H9 (cell line): ENCODE results near the gene ATN1. TPM values are rescaled to one million over a fixed set of nuclear protein-coding genes. Genes with fewer than 3 reads are reported as not detected.

Source experiments
- DNase-seq: peaks from one replicate; pipeline ENCODE4 v3.0.0-alpha.2; 2017
- H2AFZ ChIP-seq: one replicate; pipeline ENCODE4 v1.6.1; 2013; ENCODE audit warnings: mild to moderate bottlenecking, low read length, control low read depth, moderate library complexity
- H2AK5ac ChIP-seq: 2 replicates; pipeline ENCODE4 v1.6.1; 2013; ENCODE audit warnings: low read length, control low read depth, mixed read lengths; ENCODE audit not compliant: insufficient read length
- H2BK120ac ChIP-seq: one replicate; pipeline ENCODE4 v1.6.1; 2013; ENCODE audit warnings: low read depth, mild to moderate bottlenecking, low read length, control low read depth, inconsistent platforms; ENCODE audit not compliant: poor library complexity, severe bottlenecking
- H2BK12ac ChIP-seq: 2 replicates; pipeline ENCODE4 v1.6.1; 2013; ENCODE audit warnings: low read length, control low read depth, mixed read lengths, low read depth; ENCODE audit not compliant: insufficient read length
- H2BK15ac ChIP-seq: 2 replicates; pipeline ENCODE4 v1.6.1; 2013; ENCODE audit warnings: low read depth, low read length, control low read depth
- H2BK20ac ChIP-seq: one replicate; pipeline ENCODE4 v1.6.1; 2013; ENCODE audit warnings: low read depth, mild to moderate bottlenecking, low read length, control low read depth, inconsistent platforms; ENCODE audit not compliant: poor library complexity, severe bottlenecking
- H2BK5ac ChIP-seq: 2 replicates; pipeline ENCODE4 v1.6.1; 2013; ENCODE audit warnings: low read length, control low read depth, mixed read lengths; ENCODE audit not compliant: insufficient read length
- H3K14ac ChIP-seq: 2 replicates; pipeline ENCODE4 v1.6.1; 2013; ENCODE audit warnings: low read length, control low read depth; ENCODE audit not compliant: insufficient read depth
- H3K18ac ChIP-seq: 2 replicates; pipeline ENCODE4 v1.6.1; 2013; ENCODE audit warnings: low read depth, mild to moderate bottlenecking, mixed read lengths, low read length, control low read depth; ENCODE audit not compliant: insufficient read length
- H3K23ac ChIP-seq: 2 replicates; pipeline ENCODE4 v1.6.1; 2013; ENCODE audit warnings: low read length, control low read depth, mixed read lengths, low read depth; ENCODE audit not compliant: insufficient read length
- H3K23me2 ChIP-seq: 2 replicates; pipeline ENCODE4 v1.6.1; 2013; ENCODE audit warnings: low read depth, mild to moderate bottlenecking, mixed read lengths, low read length, control low read depth; ENCODE audit not compliant: insufficient read length, poor library complexity, severe bottlenecking
- H3K27ac ChIP-seq: 2 replicates; pipeline ENCODE4 v1.5.1; 2013; ENCODE audit warnings: low read length, control low read depth, mixed read lengths, low read depth; ENCODE audit not compliant: insufficient read length
- H3K27me3 ChIP-seq: 2 replicates; pipeline ENCODE4 v1.6.1; 2013; ENCODE audit warnings: low read length, control low read depth, inconsistent platforms; ENCODE audit not compliant: insufficient read depth
- H3K4ac ChIP-seq: 2 replicates; pipeline ENCODE4 v1.6.1; 2013; ENCODE audit warnings: low read depth, mild to moderate bottlenecking, control low read depth, inconsistent platforms, low read length, moderate library complexity
- H3K4me1 ChIP-seq: 2 replicates; pipeline ENCODE4 v1.6.1; 2013; ENCODE audit warnings: low read length, control low read depth, inconsistent platforms; ENCODE audit not compliant: insufficient read depth
- H3K4me2 ChIP-seq: 2 replicates; pipeline ENCODE4 v1.6.1; 2013; ENCODE audit warnings: low read length, control low read depth, mixed read lengths; ENCODE audit not compliant: insufficient read length, insufficient read depth
- H3K56ac ChIP-seq: 2 replicates; pipeline ENCODE4 v1.6.1; 2013; ENCODE audit warnings: low read depth, mild to moderate bottlenecking, mixed read lengths, low read length, control low read depth; ENCODE audit not compliant: insufficient read length
- H3K79me1 ChIP-seq: 2 replicates; pipeline ENCODE4 v1.6.1; 2013; ENCODE audit warnings: low read depth, mild to moderate bottlenecking, moderate library complexity, low read length, control low read depth, inconsistent platforms; ENCODE audit not compliant: insufficient read depth, poor library complexity, severe bottlenecking
- H3K79me2 ChIP-seq: 2 replicates; pipeline ENCODE4 v1.6.1; 2013; ENCODE audit warnings: low read length, control low read depth, inconsistent platforms; ENCODE audit not compliant: insufficient read depth
- H3K9ac ChIP-seq: 2 replicates; pipeline ENCODE4 v1.6.1; 2013; ENCODE audit warnings: low read length, control low read depth, mixed read lengths; ENCODE audit not compliant: insufficient read length; ENCODE audit errors: extremely low read depth
- H3K9me3 ChIP-seq: one replicate; pipeline ENCODE4 v1.6.1; 2013; ENCODE audit warnings: low read depth, low read length, inconsistent platforms; ENCODE audit not compliant: control insufficient read depth
- H3T11ph ChIP-seq: one replicate; pipeline ENCODE4 v1.6.1; 2013; ENCODE audit warnings: mild to moderate bottlenecking, low read length, control low read depth, inconsistent platforms
- H4K20me1 ChIP-seq: one replicate; pipeline ENCODE4 v1.6.1; 2013; ENCODE audit not compliant: control insufficient read depth, insufficient read length, insufficient read depth
- H4K5ac ChIP-seq: 2 replicates; pipeline ENCODE4 v1.6.1; 2013; ENCODE audit warnings: low read depth, mild to moderate bottlenecking, mixed read lengths, low read length, control low read depth; ENCODE audit not compliant: insufficient read length
- H4K8ac ChIP-seq: replicated peaks from 2 replicates; pipeline ENCODE4 v1.6.1; 2013; ENCODE audit warnings: low read length, control low read depth, mixed read lengths, low read depth; ENCODE audit not compliant: insufficient read length
- H4K91ac ChIP-seq: 2 replicates; pipeline ENCODE4 v1.6.1; 2013; ENCODE audit warnings: low read depth, mild to moderate bottlenecking, moderate library complexity, mixed read lengths, low read length, control low read depth; ENCODE audit not compliant: insufficient read length
- H3K27ac Mint-ChIP-seq, 3 experiments: 2 replicates in 2 of 3; 3 replicates in 1 of 3; pipeline ENCODE4 v1.8.0; 2020 to 2021; ENCODE audit warnings: mixed read lengths in 3 of 3, mild to moderate bottlenecking in 1 of 3, moderate library complexity in 1 of 3
- H3K27me3 Mint-ChIP-seq: 2 replicates; pipeline ENCODE4 v1.8.0; 2021; ENCODE audit warnings: low read depth, mild to moderate bottlenecking, moderate library complexity, mixed read lengths
- H3K36me3 Mint-ChIP-seq, 3 experiments: 2 replicates in 2 of 3; 3 replicates in 1 of 3; pipeline ENCODE4 v1.8.0; 2020 to 2021; ENCODE audit warnings: low read depth in 3 of 3, mixed read lengths in 3 of 3; ENCODE audit not compliant: insufficient read depth in 1 of 3
- H3K4me1 Mint-ChIP-seq, 2 experiments: 2 replicates each; pipeline ENCODE4 v1.8.0; 2020; ENCODE audit warnings: mixed read lengths in 2 of 2
- H3K4me3 Mint-ChIP-seq, 2 experiments: 2 replicates in 1 of 2; 3 replicates in 1 of 2; pipeline ENCODE4 v1.8.0; 2020 to 2021; ENCODE audit warnings: mild to moderate bottlenecking in 2 of 2, mixed read lengths in 2 of 2, moderate library complexity in 1 of 2
- H3K9me3 Mint-ChIP-seq, 2 experiments: 2 replicates in 1 of 2; 3 replicates in 1 of 2; pipeline ENCODE4 v1.8.0; 2020; ENCODE audit warnings: mild to moderate bottlenecking in 2 of 2, mixed read lengths in 2 of 2, moderate library complexity in 1 of 2
- WGBS: extraction: QIAGEN DNeasy Blood & Tissue Kit; methylation state at CpG from one replicate; pipeline ENCODE4 v1.1.7; 2013; ENCODE audit warnings: missing lambda C conversion rate, low lambda C conversion rate, mixed read lengths; ENCODE audit not compliant: insufficient read length; ENCODE audit errors: extremely low coverage; 5-methylcytosine and 5-hydroxymethylcytosine counted together
- total RNA-seq: library from RNA; stranded (reverse); gene quantifications from 2 replicates; pipeline ENCODE4 v1.2.1, GENCODE V29; 2021
- TF ChIP-seq, protein P1 (sequence below): fragments of 200-600 bp; sonication (generic); conservative IDR thresholded peaks from 3 replicates; pipeline ENCODE4 v1.8.0; 2021; ENCODE audit warnings: antibody characterized with exemption, mild to moderate bottlenecking

The ATN1 gene
- total RNA-seq, 1 experiment from 2014 or later: 103 TPM

DNA sequence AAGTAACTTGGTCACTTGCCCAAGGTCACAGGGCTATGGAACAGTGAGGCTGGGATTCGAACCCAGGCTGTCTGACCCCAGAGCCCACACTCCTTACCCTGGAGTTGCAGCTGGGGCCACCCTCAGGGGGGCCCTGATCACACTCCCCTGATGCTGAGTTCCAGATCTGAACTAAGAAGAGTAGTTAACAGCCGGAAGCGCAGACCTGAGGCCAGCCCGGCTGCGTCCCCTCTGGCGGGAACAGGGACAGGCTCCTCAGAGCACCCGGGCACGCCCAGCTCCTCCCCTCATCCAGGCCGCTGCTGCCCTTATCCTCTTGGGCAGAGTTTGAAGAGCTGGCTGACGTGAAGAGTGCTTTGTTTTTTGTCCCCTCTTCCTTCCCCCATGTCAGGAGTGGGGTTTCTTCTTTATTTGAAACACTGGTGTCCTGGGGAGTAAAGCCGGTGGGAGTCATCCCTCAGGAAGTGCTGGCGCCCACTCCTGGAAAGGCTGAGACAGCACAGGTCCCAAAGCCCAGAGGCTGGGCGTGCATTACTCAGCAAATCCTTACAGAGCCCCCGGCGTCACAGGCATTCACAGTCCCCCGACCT is 34.0 kb downstream of the ATN1 start:
- no peak overlapping the region for H3K4ac ChIP-seq
- Mint-ChIP-seq H3K36me3 (peaks cover 14 to 28% (median 17%) of the 10 kb centered on the region in 3 experiments; a peak in 6 of 7 replicates), H3K9me3 (no peaks in the 10 kb centered on the region), H3K4me3 (peak overlapping the region; percentile 68 to 82), H3K27me3 (no peaks in the 10 kb centered on the region; the same call in 1 of the 2 replicates), H3K4me1 (peaks cover 45 to 60% of the 10 kb centered on the region in 2 experiments), H3K27ac (peak overlapping the region; percentile 98 to 99 (median 99))
- no CpG with 5 or more reads among the region's 16 CpGs for WGBS
- no peaks in the 10 kb centered on the region for H3K79me1 ChIP-seq
- H3K79me2 ChIP-seq: no peaks in the 10 kb centered on the region; the same call in 1 of the 2 replicates
- peaks cover 6% of the 10 kb centered on the region; the same call in 1 of the 2 replicates for H3K4me1 ChIP-seq
- no peak overlapping the region for H2BK12ac ChIP-seq
- peak overlapping the region; percentile 28 for H3K9ac ChIP-seq
- peaks cover 17% of the 10 kb centered on the region for H3K23me2 ChIP-seq
- H2BK5ac ChIP-seq: no peak overlapping the region
- no peak overlapping the region for H2AFZ ChIP-seq
- H3K4me2 ChIP-seq: peak overlapping the region; percentile 72
- H2BK120ac ChIP-seq: no peak overlapping the region
- no peak overlapping the region for H3K23ac ChIP-seq
- TF ChIP-seq, protein P1, sequence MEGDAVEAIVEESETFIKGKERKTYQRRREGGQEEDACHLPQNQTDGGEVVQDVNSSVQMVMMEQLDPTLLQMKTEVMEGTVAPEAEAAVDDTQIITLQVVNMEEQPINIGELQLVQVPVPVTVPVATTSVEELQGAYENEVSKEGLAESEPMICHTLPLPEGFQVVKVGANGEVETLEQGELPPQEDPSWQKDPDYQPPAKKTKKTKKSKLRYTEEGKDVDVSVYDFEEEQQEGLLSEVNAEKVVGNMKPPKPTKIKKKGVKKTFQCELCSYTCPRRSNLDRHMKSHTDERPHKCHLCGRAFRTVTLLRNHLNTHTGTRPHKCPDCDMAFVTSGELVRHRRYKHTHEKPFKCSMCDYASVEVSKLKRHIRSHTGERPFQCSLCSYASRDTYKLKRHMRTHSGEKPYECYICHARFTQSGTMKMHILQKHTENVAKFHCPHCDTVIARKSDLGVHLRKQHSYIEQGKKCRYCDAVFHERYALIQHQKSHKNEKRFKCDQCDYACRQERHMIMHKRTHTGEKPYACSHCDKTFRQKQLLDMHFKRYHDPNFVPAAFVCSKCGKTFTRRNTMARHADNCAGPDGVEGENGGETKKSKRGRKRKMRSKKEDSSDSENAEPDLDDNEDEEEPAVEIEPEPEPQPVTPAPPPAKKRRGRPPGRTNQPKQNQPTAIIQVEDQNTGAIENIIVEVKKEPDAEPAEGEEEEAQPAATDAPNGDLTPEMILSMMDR: peak; percentile 73
- H4K20me1 ChIP-seq: peaks cover 2% of the 10 kb centered on the region
- H3K18ac ChIP-seq: peak overlapping the region; percentile 78
- H3K27me3 ChIP-seq: no peaks in the 10 kb centered on the region
- no peak overlapping the region for H2BK20ac ChIP-seq
- peak overlapping the region; percentile 85 for H4K5ac ChIP-seq
- H2BK15ac ChIP-seq: no peak overlapping the region
- DNase-seq: peak; percentile 92
- peak overlapping the region; percentile 11 for H4K91ac ChIP-seq
- H2AK5ac ChIP-seq: no peak overlapping the region
- H4K8ac ChIP-seq: no peak overlapping the region
- no peaks in the 10 kb centered on the region for H3K9me3 ChIP-seq
- peak overlapping the region; percentile 39 for H3K14ac ChIP-seq
- H3T11ph ChIP-seq: no peak overlapping the region
- peak overlapping the region; percentile 70 for H3K27ac ChIP-seq
- H3K56ac ChIP-seq: no peak overlapping the region
